PC-9 (cell line): Measurements from ENCODE around the gene ZMYND19. TPM values are rescaled to one million over a fixed set of nuclear protein-coding genes. Genes with fewer than 3 reads are reported as not detected.
"Not testable (repeated sequence)": the region's sequence is repeated elsewhere in the genome, so short reads cannot be mapped to it uniquely, and the experiment has no call there.

Source experiments
- BruUV-seq: library from RNA; stranded (reverse); fragments of 400-500 nt; replicated peaks from 2 replicates; lab custom pipeline; 2021; lab: Mats Ljungman, UMichigan
- CTCF ChIA-PET: fragments of 300-600 bp; sonication (Branson Sonifier 250); formaldehyde crosslinking; loops from one replicate; lab custom pipeline; 2022; ENCODE audit warnings: antibody characterized with exemption; lab: Charles Lee
- POLR2A ChIA-PET: fragments of 300-600 bp; sonication (Branson Sonifier 250); formaldehyde crosslinking; loops from one replicate; lab custom pipeline; 2022; ENCODE audit warnings: antibody characterized with exemption; ENCODE audit not compliant: unreplicated experiment; lab: Charles Lee
- DNase-seq, 2 experiments: peaks; one replicate each; pipeline versions ENCODE4 v3.0.0 to v3.0.0-alpha.2; 2015 to 2022; ENCODE audit warnings: mixed read lengths in 1 of 2
- H2AFZ ChIP-seq: fragments of 200-600 bp; sonication (generic); 2 replicates; pipeline ENCODE4 v1.8.1; 2017; ENCODE audit warnings: antibody characterized with exemption
- H3F3A ChIP-seq: fragments of 200-600 bp; sonication (generic); 2 replicates; pipeline ENCODE4 v1.8.1; 2017; ENCODE audit warnings: antibody characterized with exemption, mild to moderate bottlenecking, low read depth; ENCODE audit not compliant: insufficient read depth
- H3K27ac ChIP-seq: fragments of 200-600 bp; sonication (generic); 2 replicates; pipeline ENCODE4 v1.6.1; 2016; ENCODE audit warnings: mixed run types
- H3K27me3 ChIP-seq: fragments of 200-600 bp; sonication (generic); 2 replicates; pipeline ENCODE4 v1.6.1; 2016; ENCODE audit warnings: low read depth, mixed run types; ENCODE audit not compliant: insufficient read depth
- H3K36me3 ChIP-seq: fragments of 200-600 bp; sonication (generic); 2 replicates; pipeline ENCODE4 v1.6.1; 2016; ENCODE audit warnings: low read depth, mixed run types
- H3K4me1 ChIP-seq: fragments of 200-600 bp; sonication (generic); replicated peaks from 2 replicates; pipeline ENCODE4 v1.6.1; 2016; ENCODE audit warnings: mixed run types; ENCODE audit not compliant: insufficient read depth
- H3K4me2 ChIP-seq: fragments of 200-600 bp; sonication (generic); 2 replicates; pipeline ENCODE4 v1.6.1; 2017; ENCODE audit warnings: mixed run types
- H3K4me3 ChIP-seq: fragments of 200-600 bp; sonication (generic); 2 replicates; pipeline ENCODE4 v1.6.1; 2016; ENCODE audit warnings: mixed run types
- H3K79me2 ChIP-seq: fragments of 200-600 bp; sonication (generic); 2 replicates; pipeline ENCODE4 v1.6.1; 2017; ENCODE audit warnings: low read depth, mixed run types
- H3K9me2 ChIP-seq: fragments of 200-600 bp; sonication (generic); 2 replicates; pipeline ENCODE4 v1.8.1; 2017; ENCODE audit warnings: mild to moderate bottlenecking; ENCODE audit not compliant: insufficient read depth
- H3K9me3 ChIP-seq: fragments of 200-600 bp; sonication (generic); 2 replicates; pipeline ENCODE4 v1.8.1; 2016; ENCODE audit warnings: low read depth; ENCODE audit not compliant: insufficient read depth
- H4K20me1 ChIP-seq: fragments of 200-600 bp; sonication (generic); 2 replicates; pipeline ENCODE4 v1.8.1; 2017; ENCODE audit not compliant: insufficient read depth
- CTCF ChIP-seq: fragments of 200-600 bp; sonication (generic); conservative IDR thresholded peaks from 2 replicates; pipeline ENCODE4 v1.6.1; 2017; ENCODE audit warnings: mixed run types, antibody characterized with exemption, mild to moderate bottlenecking, moderate library complexity
- EZH2 ChIP-seq: fragments of 200-600 bp; sonication (generic); IDR thresholded peaks from 2 replicates; pipeline ENCODE4 v1.8.0; 2017; ENCODE audit warnings: antibody characterized with exemption, low read depth
- intact Hi-C: fragments of 100-400 bp; cut with micrococcal nuclease; formaldehyde crosslinking; loops from one replicate; pipeline ENCODE4 v1.10.0; 2022; ENCODE audit not compliant: unreplicated experiment
- total RNA-seq: library from RNA; stranded (reverse); gene quantifications from 2 replicates; pipeline ENCODE4 v1.2.3, GENCODE V29; 2021

Gene ZMYND19
- total RNA-seq, 1 experiment from 2014 or later = 47.7 TPM

GRCh38 chr9:137540536-137540935 is 49.8 kb downstream of the ZMYND19 start:
- no peak overlapping the region for H3K27ac ChIP-seq
- H3K9me2 ChIP-seq = no peaks in the 10 kb centered on the region
- H3K27me3 ChIP-seq = peaks cover 22% of the 10 kb centered on the region; the same call in 1 of the 2 replicates
- ChIA-PET CTCF (no interaction called here), POLR2A (no interaction called here)
- H3K4me2 ChIP-seq = no peak overlapping the region
- H3K4me1 ChIP-seq = no peaks in the 10 kb centered on the region
- intact Hi-C loops = no loop called here
- no peak overlapping the region for H3K4me3 ChIP-seq
- H3K9me3 ChIP-seq = no peaks in the 10 kb centered on the region
- no peak for DNase-seq
- no peaks in the 10 kb centered on the region for H3F3A ChIP-seq
- no peaks in the 10 kb centered on the region for H3K79me2 ChIP-seq
- BruUV-seq = no TSS peak
- TF ChIP-seq CTCF (no peak), EZH2 (no peak)
- no peak overlapping the region for H2AFZ ChIP-seq
- H4K20me1 ChIP-seq = no peaks in the 10 kb centered on the region
- H3K36me3 ChIP-seq = no peaks in the 10 kb centered on the region

GRCh38 chr9:137538058-137538457 is 52.3 kb downstream of the ZMYND19 start:
- no peak overlapping the region for H3K27ac ChIP-seq
- no peak overlapping the region for H2AFZ ChIP-seq
- no peak for DNase-seq
- no peak overlapping the region for H3K4me2 ChIP-seq
- TF ChIP-seq CTCF (no peak), EZH2 (no peak)
- no TSS peak for BruUV-seq
- no peaks in the 10 kb centered on the region for H3K79me2 ChIP-seq
- H3K27me3 ChIP-seq = peaks cover 16% of the 10 kb centered on the region; the same call in 1 of the 2 replicates
- H3K4me3 ChIP-seq = no peak overlapping the region
- ChIA-PET POLR2A (no interaction called here), CTCF (interaction anchor here (0.6 kb wide), 1 partner anchor 12 kb away, joined by 9 read pairs; no protein-coding TSS in a partner anchor)
- peaks cover 4% of the 10 kb centered on the region for H3K4me1 ChIP-seq
- H3K9me2 ChIP-seq = no peaks in the 10 kb centered on the region
- peaks cover 4% of the 10 kb centered on the region; the same call in 1 of the 2 replicates for H3F3A ChIP-seq
- H3K9me3 ChIP-seq = no peaks in the 10 kb centered on the region
- intact Hi-C loops = no loop called here
- H3K36me3 ChIP-seq = no peaks in the 10 kb centered on the region
- no peaks in the 10 kb centered on the region for H4K20me1 ChIP-seq

GRCh38 chr9:137536594-137537131 is 53.6 kb downstream of the ZMYND19 start:
- H3K4me2 ChIP-seq, H3K4me3 ChIP-seq, H3K36me3 ChIP-seq, DNase-seq, H3K27ac ChIP-seq, H3K27me3 ChIP-seq, BruUV-seq, H3K9me2 ChIP-seq, CTCF ChIA-PET, H3K9me3 ChIP-seq, H4K20me1 ChIP-seq, H3K79me2 ChIP-seq, intact Hi-C loops, H3K4me1 ChIP-seq, H2AFZ ChIP-seq, H3F3A ChIP-seq: not testable (repeated sequence)
- POLR2A ChIA-PET = interaction anchor here (0.7 kb wide), 1 partner anchor 296 kb away, joined by 7 read pairs; no protein-coding TSS in a partner anchor
